ENCODE results near the gene RIPK4.

Gene RIPK4

GRCh38 chr21:41752231-41752681, 14.6 kb downstream of the RIPK4 start:
- DNase-seq = no peak

DNA sequence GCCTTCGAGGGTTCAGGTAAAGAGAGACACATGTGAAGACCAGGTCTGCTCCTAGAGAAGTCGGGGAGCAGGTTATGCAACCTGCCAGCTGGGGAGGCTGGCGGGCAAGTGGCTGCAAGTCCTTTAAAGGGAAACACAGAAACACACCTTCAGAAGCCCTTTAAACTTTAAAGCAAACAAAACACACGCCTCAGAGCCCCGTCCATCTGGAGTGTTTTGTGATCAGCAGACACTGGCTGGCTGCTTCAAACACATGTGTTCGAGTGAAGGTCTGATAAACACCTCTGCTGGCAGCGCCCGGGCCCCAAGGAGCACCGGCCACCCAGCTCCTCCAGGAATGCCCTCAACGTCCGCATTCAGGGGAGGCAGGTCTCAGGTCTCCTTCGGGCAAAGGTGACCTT, 15.2 kb downstream of the RIPK4 start:
- DNase-seq = no peak

GRCh38 chr21:41750532-41751151, 16.2 kb downstream of the RIPK4 start:
- no peak for DNase-seq

GRCh38 chr21:41750051-41750450, 16.8 kb downstream of the RIPK4 start:
- no peak for DNase-seq

DNA sequence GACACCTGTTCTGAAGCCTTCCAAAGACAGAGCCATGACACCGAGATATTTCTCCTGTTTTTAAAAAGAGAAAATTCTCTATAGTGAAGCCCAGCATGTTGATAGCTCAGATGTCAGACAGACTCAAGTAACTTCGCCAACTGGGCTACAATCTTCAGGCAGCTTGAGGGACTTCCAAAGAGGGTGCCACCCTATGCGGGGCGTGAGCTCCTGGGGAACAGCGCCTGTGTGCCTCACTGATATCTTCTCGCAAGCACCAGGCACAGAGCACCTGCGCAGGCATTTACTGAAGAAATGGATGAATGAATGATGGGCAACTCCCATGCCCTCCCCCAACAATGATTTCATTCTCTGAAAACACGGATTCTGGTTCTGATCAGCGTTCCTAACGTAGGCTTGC, 17.6 kb downstream of the RIPK4 start:
- no peak for DNase-seq

GRCh38 chr21:41747943-41748738, 18.7 kb downstream of the RIPK4 start:
- DNase-seq = no peak

- no peak for DNase-seq
These were observed 20.2 kb downstream of the RIPK4 start for GRCh38 chr21:41746744-41747006.

DNA sequence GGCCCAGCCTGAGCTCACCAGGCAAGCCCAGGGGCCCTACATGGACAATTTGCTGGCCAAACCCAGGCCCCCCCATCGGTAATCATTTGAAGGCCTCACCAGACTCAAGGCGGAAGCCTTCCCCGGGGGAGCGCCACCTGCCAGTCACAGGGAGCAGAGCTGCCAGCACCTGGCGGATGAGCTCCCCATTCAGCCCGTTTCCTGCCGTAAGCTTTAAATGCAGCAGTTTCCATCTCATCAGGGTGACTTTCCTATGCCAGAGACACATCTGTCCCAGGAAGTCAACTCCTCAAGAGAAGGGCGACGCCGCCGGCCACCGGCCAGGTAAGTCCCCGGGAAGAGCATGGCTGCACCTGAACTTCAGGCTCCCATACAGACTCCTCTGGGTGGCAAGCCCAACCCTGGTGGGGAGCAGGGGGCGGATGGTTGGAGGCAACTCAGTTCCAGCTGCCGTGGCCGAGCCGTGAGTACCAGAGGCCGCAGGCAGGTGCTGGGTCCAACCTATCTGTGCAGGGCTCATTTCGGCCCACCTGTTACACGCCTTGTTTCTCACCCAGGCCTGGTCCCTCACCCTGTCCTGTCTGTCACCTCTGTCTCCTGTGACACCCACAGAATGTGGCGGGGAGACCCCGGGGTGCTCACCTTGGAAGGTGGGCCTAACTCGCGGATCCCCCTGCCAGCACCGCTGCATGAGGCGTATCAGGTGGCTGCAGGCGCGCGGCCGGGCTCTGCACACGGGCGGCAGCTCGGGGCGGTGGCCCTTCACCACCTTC, 20.7 kb downstream of the RIPK4 start:
- no peak for DNase-seq

GRCh38 chr21:41745026-41745820, 21.6 kb downstream of the RIPK4 start:
- DNase-seq = no peak

DNA sequence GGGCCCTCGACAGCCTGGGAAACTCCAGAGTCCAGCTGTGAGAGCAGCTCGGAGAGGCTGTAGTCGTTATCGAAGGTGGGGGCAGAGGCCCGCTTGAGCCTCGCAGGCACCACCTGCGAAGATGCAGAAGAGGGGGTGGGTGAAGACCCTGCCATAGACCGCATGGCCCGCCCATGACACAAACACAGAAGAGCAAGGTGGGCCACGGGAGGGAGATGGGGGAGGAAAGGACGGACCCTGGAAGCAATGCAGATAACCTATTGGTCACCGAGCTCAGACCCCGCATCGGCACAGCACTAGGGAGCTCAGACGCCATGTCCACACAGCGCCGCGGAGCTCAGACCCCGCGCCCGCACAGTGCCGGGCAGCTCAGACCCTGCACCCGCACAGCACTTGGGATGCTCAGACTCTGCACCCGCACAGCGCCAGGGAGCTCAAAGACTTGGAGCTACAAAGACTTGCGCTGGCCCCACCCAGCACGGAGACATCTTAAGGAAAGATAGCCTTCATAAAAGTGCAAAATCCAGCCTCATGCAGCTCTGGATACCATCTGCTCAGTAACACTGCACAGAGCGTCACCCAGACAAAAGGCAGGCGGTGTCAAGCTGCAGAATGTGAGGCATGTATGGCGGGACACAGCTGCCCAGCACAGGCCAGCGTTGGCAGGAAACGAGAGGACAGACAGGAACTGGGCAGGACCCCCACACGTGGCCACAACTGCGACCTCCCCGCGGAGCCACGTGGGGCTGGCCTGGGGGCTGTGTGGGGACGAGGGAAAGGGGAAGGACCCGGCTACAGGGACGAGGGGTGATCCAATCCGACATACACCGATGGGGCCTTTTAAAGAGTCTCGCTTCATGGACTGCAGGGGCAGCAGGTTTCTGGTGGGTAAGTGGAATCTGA, 22.6 kb downstream of the RIPK4 start:
- no peak for DNase-seq

DNA sequence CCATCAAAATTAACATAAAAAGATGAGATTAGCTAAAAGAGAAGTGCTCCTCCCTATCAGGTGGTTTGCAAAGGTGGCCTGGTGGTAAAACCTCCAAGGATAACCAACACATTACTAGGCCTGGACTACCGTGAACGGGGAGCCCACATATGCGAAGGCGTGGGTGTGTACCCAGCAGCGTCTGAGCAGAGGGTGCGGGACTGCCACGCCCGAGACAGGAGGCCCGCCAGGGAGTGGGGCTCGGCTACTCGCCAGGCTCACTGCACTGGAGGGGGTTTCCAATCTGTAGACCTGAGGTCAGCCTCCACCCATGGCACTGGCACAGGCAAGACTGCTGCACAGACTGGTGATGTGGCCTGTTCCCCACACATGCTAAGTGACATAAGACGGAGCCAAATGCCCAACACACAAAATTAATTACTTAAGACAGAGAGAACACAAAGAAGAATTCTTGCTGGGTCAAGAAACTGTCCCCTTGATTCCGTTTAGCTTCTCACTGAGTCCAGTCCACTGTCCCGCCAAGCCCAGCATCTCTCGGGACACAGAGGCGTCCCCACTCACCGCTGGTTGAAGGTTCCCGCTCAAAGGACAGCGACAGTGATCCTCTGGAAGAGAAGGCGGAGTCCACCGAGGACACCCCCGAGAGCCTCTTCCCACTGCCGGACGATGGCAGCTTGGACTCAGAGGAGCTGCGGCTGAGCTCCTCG, 23.4 kb downstream of the RIPK4 start:
- peak; percentile 15 for DNase-seq

DNA sequence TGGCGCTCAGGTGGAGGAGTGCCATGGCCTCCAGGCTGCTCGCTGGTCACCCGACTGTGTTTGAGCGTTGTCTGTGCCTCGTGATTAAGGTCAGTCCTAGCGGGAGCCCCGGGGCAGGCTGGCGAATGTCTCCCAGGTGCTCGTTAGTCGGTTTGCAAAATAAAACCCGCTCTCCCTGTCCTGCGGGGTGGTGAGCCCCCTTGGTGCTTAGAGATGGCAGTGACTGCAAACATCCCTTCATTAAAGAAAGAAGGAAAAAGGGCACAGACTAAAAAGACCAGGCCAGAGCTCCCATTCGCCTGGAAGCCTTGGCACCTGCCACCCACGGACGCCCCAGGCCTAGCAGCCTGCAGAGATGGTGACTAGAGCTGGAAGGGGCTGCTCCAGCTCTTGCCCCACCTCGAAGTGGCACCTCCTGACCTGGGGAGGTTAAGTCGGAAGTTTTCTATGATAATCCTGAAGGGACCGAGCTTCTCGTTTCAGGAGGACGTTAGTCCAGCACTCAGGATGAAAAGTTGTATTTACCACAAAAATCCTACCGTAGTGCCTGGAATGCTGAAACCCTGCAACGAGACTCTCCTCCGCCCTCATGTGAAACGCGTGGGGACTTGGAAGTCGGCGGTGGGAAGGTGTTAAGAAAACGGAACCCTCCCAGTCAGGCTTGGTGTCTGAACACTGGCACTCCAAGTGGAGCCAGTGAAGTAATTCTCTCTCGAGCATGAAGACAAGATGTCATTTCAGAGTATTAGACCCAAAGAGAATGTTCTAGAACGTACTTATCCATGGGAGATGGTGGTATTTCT, 24.6 kb downstream of the RIPK4 start:
- DNase-seq = no peak

DNA sequence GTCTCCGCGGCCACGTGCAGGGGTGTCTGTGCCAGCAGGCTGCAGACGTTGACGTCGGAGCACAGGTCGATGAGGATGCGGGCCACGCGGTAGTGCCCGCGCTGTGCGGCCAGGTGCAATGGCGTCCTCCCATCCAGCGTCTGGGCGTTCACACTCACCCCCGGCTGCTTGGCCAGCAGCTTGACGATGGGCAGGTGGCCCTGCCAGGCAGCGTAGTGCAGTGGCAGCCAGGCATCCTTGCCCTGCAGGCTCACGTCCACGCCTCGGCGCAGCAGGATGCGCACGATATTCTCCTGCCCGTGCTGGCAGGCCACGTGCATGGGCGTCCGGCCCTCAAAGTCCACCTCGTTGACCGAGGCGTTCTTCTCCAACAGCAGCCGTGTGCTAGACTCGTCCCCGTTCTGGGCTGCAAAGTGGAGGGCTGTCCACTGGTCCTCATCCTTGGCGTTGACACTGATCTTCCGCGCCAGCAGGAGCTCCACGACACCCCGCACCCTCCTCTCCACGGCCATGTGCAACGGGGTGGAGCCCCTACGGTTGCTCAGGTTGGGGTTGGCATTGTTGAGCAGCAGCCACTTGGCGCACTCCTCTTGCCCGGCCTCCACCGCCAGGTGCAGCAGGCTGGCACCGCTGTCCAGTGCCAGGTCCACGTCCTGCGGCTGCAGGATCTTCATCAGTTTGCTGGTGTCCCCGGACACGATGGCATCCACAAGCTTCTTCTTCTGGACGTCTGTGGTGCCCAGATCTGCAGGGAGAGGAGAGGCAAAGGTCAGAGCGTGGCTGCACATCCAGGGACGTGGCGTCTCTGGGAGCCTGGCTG, 25.4 kb downstream of the RIPK4 start:
- DNase-seq = no peak

DNA sequence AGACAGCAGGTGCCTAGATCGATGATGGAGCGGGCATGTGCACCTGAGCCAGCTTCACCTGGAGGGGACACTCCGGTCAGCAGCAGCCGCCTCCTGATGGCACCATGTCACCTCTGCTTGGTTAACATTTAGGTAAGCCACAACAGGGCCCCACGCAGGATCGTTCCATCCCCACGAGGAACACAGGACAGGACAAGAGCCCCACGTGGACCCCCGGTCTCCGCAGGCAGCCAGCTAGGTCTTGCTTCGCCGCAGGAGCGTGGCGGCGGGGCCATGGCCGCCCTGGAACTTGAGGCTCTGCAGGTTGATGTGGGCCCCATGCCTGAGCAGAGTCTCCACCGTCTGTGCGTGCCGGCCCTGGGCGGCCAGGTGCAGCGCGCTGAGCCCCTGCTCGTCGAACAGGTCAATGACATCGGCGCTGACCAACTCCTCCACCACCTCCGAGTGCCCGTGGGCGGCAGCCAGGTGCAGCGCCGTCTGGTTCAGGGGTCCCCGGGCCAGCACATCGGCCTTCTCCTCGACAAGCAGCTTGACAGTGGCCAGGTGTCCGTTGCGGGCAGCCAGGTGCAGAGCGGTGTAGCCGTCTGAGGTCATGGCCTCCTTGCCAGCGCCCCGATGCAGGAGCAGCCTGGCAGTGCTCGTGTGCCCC, 26.1 kb downstream of the RIPK4 start:
- DNase-seq = no peak

- no peak for DNase-seq
These were observed 26.9 kb downstream of the RIPK4 start for GRCh38 chr21:41739936-41740335.

- no peak for DNase-seq
These were observed 27.8 kb downstream of the RIPK4 start for GRCh38 chr21:41739011-41739410.

GRCh38 chr21:41737651-41738324, 29.1 kb downstream of the RIPK4 start:
- no peak for DNase-seq

DNA sequence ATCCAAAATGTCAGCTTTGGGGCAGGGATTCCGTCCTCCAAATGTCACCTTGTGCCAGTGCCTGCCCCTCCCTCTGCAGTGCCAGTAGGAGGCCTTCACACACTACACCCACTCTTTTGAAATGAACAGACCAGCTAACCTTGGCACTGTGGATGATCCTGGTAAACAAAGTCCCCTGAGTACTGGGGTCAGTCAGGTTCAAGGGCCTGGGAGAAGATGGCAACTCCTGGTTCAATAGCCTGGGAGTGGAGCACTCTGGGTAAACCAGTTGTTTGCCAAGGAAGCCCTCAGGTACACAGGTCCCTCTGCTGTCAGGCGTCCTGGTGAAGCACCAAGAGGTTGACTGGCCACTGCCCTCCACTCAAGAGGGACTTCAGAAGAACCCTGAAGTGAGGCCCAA, 30.4 kb downstream of the RIPK4 start:
- DNase-seq = no peak
